Cardiac fibroblast (primary cell): ENCODE results near the gene AKR1E2.
A peak's percentile ranks its signal among the peaks of the same experiment; 100 is the strongest.

Experiments
- DNase-seq, 2 donors: peaks; one replicate each; pipeline versions ENCODE4 v3.0.0 to v3.0.0-alpha.2; 2010; ENCODE audit warnings: low read depth in 2 of 2
- H3K4me3 ChIP-seq, 2 donors: replicated peaks in 1 of 2; 1 replicate in 1 of 2; 2 replicates in 1 of 2; pipeline ENCODE4 v1.5.1; 2011; ENCODE audit warnings: low read depth in 2 of 2, low read length in 2 of 2, mild to moderate bottlenecking in 2 of 2, moderate library complexity in 1 of 2
- CTCF ChIP-seq: IDR thresholded peaks from one replicate; pipeline ENCODE4 v1.5.1; 2011; ENCODE audit warnings: low read depth, mild to moderate bottlenecking, low read length, inconsistent platforms

AKR1E2 gene

GRCh38 chr10:4846775-4847174, 20.8 kb downstream of the AKR1E2 start:
- H3K4me3 ChIP-seq = no peak overlapping the region
- no peak for TF ChIP-seq CTCF
- DNase-seq = no peak

GRCh38 chr10:4847561-4848355, 21.8 kb downstream of the AKR1E2 start:
- DNase-seq = peak; percentile 87 to 89
- TF ChIP-seq CTCF = no peak
- no peak overlapping the region for H3K4me3 ChIP-seq

- TF ChIP-seq CTCF = no peak
- DNase-seq = peak in 1 of 2 donors; percentile 7
- no peak overlapping the region for H3K4me3 ChIP-seq
Observed at GRCh38 chr10:4848356-4849041, 22.5 kb downstream of the AKR1E2 start.

GRCh38 chr10:4849042-4849402, 23.0 kb downstream of the AKR1E2 start:
- TF ChIP-seq CTCF = no peak
- no peak overlapping the region for H3K4me3 ChIP-seq
- DNase-seq = no peak

DNA sequence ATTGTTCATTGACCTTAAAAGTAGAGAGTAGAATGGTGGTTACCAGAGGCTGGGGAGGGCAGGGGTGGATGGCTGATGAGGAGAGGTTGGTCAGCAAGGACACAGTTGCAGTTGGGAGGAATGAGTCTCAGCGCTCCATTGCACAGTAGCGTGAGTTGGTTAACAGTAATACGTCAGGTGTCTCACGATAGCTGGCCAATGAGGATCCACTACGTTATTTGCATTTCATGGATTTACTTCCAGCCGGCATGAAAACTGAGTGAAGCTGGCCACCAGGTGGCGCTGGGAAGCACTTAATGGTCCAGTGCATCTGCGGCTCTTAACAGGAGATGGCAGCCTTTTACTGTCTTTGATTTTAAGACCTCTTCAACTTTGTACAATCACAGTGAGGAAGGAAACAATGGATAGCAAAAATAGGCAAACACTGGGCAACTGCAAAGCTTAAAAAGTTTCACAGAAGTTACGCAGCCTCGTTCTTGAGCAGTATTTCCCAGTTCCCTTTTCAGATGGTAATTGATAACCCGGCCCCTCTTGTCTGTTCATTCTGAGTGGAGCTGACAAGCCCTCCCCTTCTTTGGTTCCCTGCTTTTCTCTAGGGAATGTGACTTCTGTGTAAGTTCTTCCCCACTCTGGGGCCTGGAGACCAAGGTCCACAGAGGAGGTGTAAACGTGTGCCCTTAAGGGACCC, 23.7 kb downstream of the AKR1E2 start:
- TF ChIP-seq CTCF = peak; percentile 96
- DNase-seq = peak; percentile 98 to 99
- H3K4me3 ChIP-seq = no peak overlapping the region

GRCh38 chr10:4850397-4850796, 24.4 kb downstream of the AKR1E2 start:
- no peak for DNase-seq
- no peak overlapping the region for H3K4me3 ChIP-seq
- no peak for TF ChIP-seq CTCF
